Loucy (cell line): Measurements from ENCODE around the gene CCDC187.

Experiments used
- H2AFZ ChIP-seq: fragments of 200-600 bp; sonication (generic); 2 replicates; pipeline ENCODE4 v1.6.0; 2016; ENCODE audit warnings: antibody characterized with exemption, mild to moderate bottlenecking, low read length, moderate library complexity
- H3F3A ChIP-seq: fragments of 200-600 bp; 2 replicates; pipeline ENCODE4 v1.6.0; 2016; ENCODE audit warnings: antibody characterized with exemption, low read depth, mild to moderate bottlenecking
- H3K27me3 ChIP-seq: fragments of 200-600 bp; sonication (generic); 2 replicates; pipeline ENCODE4 v1.6.1; 2014; ENCODE audit warnings: low read length, mild to moderate bottlenecking; ENCODE audit not compliant: insufficient read depth, poor library complexity, severe bottlenecking
- H3K36me3 ChIP-seq: fragments of 200-600 bp; sonication (generic); 2 replicates; pipeline ENCODE4 v1.6.1; 2016; ENCODE audit warnings: low read length; ENCODE audit not compliant: insufficient read depth
- H3K4me1 ChIP-seq: fragments of 200-600 bp; sonication (generic); 2 replicates; pipeline ENCODE4 v1.5.1; 2014; ENCODE audit warnings: low read length, mild to moderate bottlenecking; ENCODE audit not compliant: insufficient read depth, poor library complexity, severe bottlenecking
- H3K4me2 ChIP-seq: fragments of 200-600 bp; sonication (generic); 2 replicates; pipeline ENCODE4 v1.6.0; 2014; ENCODE audit warnings: antibody characterized with exemption, low read length, low read depth, mild to moderate bottlenecking; ENCODE audit not compliant: poor library complexity, severe bottlenecking
- H3K4me3 ChIP-seq: fragments of 200-600 bp; sonication (generic); 2 replicates; pipeline ENCODE4 v1.5.1; 2014; ENCODE audit warnings: low read length, mild to moderate bottlenecking, mixed read lengths; ENCODE audit not compliant: poor library complexity, severe bottlenecking
- H3K79me2 ChIP-seq: fragments of 200-600 bp; sonication (generic); 2 replicates; pipeline ENCODE4 v1.6.1; 2014; ENCODE audit warnings: low read length; ENCODE audit not compliant: insufficient read depth
- H3K9ac ChIP-seq: fragments of 200-600 bp; sonication (generic); 2 replicates; pipeline ENCODE4 v1.6.0; 2014; ENCODE audit warnings: mild to moderate bottlenecking, low read depth, low read length, moderate library complexity; ENCODE audit not compliant: poor library complexity, severe bottlenecking
- H3K9me2 ChIP-seq: fragments of 200-600 bp; sonication (generic); replicated peaks from 2 replicates; pipeline ENCODE4 v1.6.1; 2016; ENCODE audit warnings: low read depth, low read length, mixed read lengths
- H3K9me3 ChIP-seq: fragments of 200-600 bp; sonication (generic); 2 replicates; pipeline ENCODE4 v1.6.1; 2014; ENCODE audit warnings: mild to moderate bottlenecking, antibody characterized with exemption, low read length, low read depth; ENCODE audit not compliant: insufficient read depth
- H4K20me1 ChIP-seq: fragments of 200-600 bp; sonication (generic); 2 replicates; pipeline ENCODE4 v1.6.0; 2014; ENCODE audit warnings: antibody characterized with exemption, low read length, mild to moderate bottlenecking; ENCODE audit not compliant: insufficient read depth, poor library complexity, severe bottlenecking
- CTCF ChIP-seq: fragments of 200-600 bp; sonication (generic); conservative IDR thresholded peaks from 2 replicates; pipeline ENCODE4 v1.5.1; 2014; ENCODE audit warnings: mild to moderate bottlenecking, antibody characterized with exemption, low read length
- EZH2phosphoT487 ChIP-seq: fragments of 200-600 bp; IDR thresholded peaks from 2 replicates; pipeline ENCODE4 v1.6.1; 2018; ENCODE audit warnings: antibody characterized with exemption, mild to moderate bottlenecking, moderate library complexity, borderline replicate concordance

The CCDC187 gene

GRCh38 chr9:136332482-136332983 lies 28.6 kb upstream of the CCDC187 start:
- Histone ChIP-seq H3K9ac (no peak overlapping the region), H2AFZ (no peak overlapping the region), H3K79me2 (peaks cover 28% of the 10 kb centered on the region), H3K4me3 (no peak overlapping the region), H3K27me3 (no peaks in the 10 kb centered on the region), H3K9me2 (no peaks in the 10 kb centered on the region), H3F3A (no peaks in the 10 kb centered on the region), H4K20me1 (peaks cover 10% of the 10 kb centered on the region), H3K9me3 (no peaks in the 10 kb centered on the region), H3K4me2 (no peak overlapping the region), H3K4me1 (peaks cover 23% of the 10 kb centered on the region), H3K36me3 (no peaks in the 10 kb centered on the region)
- TF ChIP-seq EZH2phosphoT487 (no peak), CTCF (no peak)

DNA sequence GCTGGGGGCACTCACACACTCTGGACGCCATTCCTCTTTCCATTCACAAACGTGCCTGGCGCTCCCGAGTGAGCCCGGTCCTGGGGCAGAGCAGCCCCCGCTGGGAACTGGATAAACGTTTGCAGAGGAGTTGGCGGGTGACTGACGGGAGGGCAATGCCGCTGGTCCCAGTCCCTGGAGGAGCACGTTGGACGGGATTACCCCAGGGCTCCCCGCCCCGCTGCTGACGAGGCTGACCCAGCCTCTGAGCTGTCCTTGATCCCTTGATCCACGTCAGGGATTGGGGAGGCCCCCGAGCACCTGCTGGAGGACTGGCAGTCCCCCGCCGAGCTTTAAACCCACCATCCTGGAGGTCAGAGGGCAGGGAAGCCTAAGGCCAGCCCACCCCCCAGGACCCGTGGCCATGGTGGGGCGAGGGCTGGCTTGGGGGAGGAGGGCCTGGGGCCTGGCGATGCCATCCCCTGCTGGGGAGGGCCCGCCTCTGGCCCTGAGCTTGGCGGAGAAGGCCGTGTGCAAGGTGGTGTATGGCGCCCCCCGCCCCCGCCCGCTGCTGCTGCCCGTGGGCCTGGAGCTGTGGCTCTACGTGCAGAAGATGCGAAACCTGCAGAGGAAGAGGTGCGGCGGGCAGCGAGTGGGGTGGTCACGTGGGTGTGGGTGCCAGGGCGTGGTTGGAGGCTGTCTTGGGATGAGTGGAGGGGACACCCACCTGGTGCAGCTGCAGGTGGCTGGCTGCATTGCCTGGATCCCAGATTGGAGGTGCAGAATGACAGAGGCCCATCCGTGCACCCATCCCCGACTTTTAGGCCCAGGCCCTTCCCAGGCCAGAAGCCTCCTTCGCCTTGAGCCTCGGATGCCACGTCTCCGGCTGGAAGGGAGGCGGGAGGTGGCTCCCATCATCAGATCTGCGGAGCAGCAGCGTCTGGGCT lies 27.9 kb upstream of the CCDC187 start:
- no peak overlapping the region for H3K9ac ChIP-seq
- TF ChIP-seq EZH2phosphoT487, result no peak
- TF ChIP-seq CTCF, result no peak

GRCh38 chr9:136331030-136331429 lies 27.1 kb upstream of the CCDC187 start:
- no peak overlapping the region for H3K4me2 ChIP-seq
- H3K36me3 ChIP-seq, result no peaks in the 10 kb centered on the region
- no peak overlapping the region for H3K9ac ChIP-seq
- H3K9me3 ChIP-seq, result no peaks in the 10 kb centered on the region
- no peaks in the 10 kb centered on the region for H3K9me2 ChIP-seq
- H2AFZ ChIP-seq, result no peak overlapping the region
- H4K20me1 ChIP-seq, result peaks cover 10% of the 10 kb centered on the region
- no peaks in the 10 kb centered on the region for H3F3A ChIP-seq
- no peak overlapping the region for H3K4me3 ChIP-seq
- H3K27me3 ChIP-seq, result no peaks in the 10 kb centered on the region
- H3K79me2 ChIP-seq, result peaks cover 28% of the 10 kb centered on the region
- TF ChIP-seq CTCF, result no peak
- peaks cover 25% of the 10 kb centered on the region for H3K4me1 ChIP-seq

More for the DNA sequence above, 27.9 kb upstream of the CCDC187 start:
- Histone ChIP-seq H4K20me1 (peaks cover 10% of the 10 kb centered on the region), H3K36me3 (no peaks in the 10 kb centered on the region), H3K9me2 (no peaks in the 10 kb centered on the region), H3K27me3 (no peaks in the 10 kb centered on the region), H3K9me3 (no peaks in the 10 kb centered on the region), H3K4me1 (peaks cover 25% of the 10 kb centered on the region), H3K4me3 (no peak overlapping the region), H2AFZ (no peak overlapping the region), H3K79me2 (peaks cover 28% of the 10 kb centered on the region), H3K4me2 (no peak overlapping the region), H3F3A (no peaks in the 10 kb centered on the region)
